Dendritic cell treated with granulocyte-macrophage colony-stimulating factor and Interleukin-4, amounts not matched to agents 40 ng/mL and 50 ng/mL, for 4 days (primary cell): Measurements from ENCODE around the gene CA5A.
A peak's percentile ranks its signal among the peaks of the same experiment; 100 is the strongest.
"Not testable (repeated sequence)": the region's sequence is repeated elsewhere in the genome, so short reads cannot be mapped to it uniquely, and the experiment has no call there.

Experiments
- H3K27ac Mint-ChIP-seq: one replicate; pipeline ENCODE4 v1.8.0; 2022; ENCODE audit warnings: mild to moderate bottlenecking, mixed read lengths
- H3K27me3 Mint-ChIP-seq: one replicate; pipeline ENCODE4 v1.8.0; 2022; ENCODE audit warnings: mild to moderate bottlenecking, mixed read lengths
- H3K36me3 Mint-ChIP-seq: one replicate; pipeline ENCODE4 v1.8.0; 2022; ENCODE audit warnings: low read depth, mixed read lengths
- H3K4me1 Mint-ChIP-seq: one replicate; pipeline ENCODE4 v1.8.0; 2022; ENCODE audit warnings: low read depth, mixed read lengths
- H3K4me3 Mint-ChIP-seq: one replicate; pipeline ENCODE4 v1.8.0; 2022; ENCODE audit warnings: mild to moderate bottlenecking, moderate library complexity, mixed read lengths
- H3K9me3 Mint-ChIP-seq: one replicate; pipeline ENCODE4 v1.8.0; 2022; ENCODE audit warnings: mixed read lengths
- intact Hi-C: fragments of 100-400 bp; cut with micrococcal nuclease; formaldehyde crosslinking; loops from one replicate; pipeline ENCODE4 v1.15.0; 2022

CA5A gene

DNA sequence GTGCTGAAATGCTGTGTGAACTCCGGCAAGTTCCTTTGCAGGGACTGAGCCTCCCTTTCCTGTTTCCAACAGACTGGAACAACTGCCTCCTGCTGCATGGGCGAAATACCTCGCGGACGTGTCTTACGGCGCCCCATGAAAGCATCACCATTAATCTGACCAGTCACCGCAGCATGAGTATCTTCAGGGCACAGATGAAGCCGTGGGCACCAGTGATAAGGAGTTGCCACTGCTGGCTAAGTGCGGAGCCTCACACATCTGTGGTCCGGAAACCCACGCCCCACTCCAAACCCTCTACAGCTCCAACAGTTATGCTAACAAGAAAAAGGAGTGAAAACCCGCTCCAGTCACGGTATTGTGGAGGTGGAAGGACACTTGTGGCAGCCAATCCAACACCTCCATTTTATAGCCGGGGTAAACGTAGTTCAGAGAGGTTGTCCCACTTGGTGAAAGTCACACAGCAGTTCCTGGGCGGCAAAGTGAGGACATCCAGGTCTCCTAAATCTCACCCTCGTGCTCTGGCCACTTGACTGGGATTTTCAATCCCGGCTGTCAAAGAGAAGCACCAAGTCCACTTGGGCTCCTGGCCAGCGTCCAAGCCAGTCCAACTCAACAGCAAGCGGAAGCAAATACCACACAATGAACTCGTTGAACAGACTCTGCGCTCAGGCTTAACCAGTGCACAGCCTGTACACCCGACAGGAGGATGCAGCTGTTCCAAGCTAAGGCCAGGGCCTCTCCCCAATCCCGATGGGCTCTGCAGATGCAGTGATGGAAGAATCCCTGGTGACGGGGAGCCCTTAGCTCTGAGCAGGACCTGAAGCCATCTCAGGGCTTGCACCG lies 78.0 kb downstream of the CA5A start:
- not testable (repeated sequence) for H3K36me3 Mint-ChIP-seq, H3K27me3 Mint-ChIP-seq, H3K9me3 Mint-ChIP-seq, H3K4me3 Mint-ChIP-seq
- Mint-ChIP-seq H3K27ac (peak overlapping the region; percentile 84), H3K4me1 (peaks cover 74% of the 10 kb centered on the region)
- intact Hi-C loops: loop anchor here (10.0 kb wide), 1 partner anchor 46 kb away; no protein-coding TSS in a partner anchor

DNA sequence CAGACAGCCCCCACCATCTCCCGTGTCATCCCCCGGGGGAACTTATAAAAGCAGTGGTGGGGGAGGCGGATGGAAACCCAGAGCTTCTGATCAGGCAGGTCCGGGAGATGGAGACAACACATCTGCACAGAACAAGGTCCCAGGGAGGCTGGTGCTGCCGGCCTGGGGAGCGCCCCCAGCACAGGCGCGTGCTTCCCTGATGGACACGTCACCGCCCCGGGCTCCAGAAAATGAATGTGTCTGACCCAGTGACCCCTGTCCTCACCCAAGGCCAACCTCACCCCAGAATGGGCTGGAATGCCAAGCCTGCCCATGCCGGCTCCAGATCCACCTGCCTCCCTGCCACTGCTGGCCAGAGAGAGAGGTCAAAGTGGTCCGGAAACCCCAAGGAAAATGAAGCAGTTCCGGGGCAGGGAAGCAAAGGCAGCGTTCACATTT lies 79.5 kb downstream of the CA5A start:
- Mint-ChIP-seq H3K36me3 (peaks cover 6% of the 10 kb centered on the region), H3K4me3 (peak overlapping the region; percentile 59), H3K4me1 (peaks cover 76% of the 10 kb centered on the region), H3K27ac (peak overlapping the region; percentile 84), H3K27me3 (peaks cover 4% of the 10 kb centered on the region), H3K9me3 (no peaks in the 10 kb centered on the region)
- intact Hi-C loops: loop anchor here (10.0 kb wide), 1 partner anchor 48 kb away; no protein-coding TSS in a partner anchor

DNA sequence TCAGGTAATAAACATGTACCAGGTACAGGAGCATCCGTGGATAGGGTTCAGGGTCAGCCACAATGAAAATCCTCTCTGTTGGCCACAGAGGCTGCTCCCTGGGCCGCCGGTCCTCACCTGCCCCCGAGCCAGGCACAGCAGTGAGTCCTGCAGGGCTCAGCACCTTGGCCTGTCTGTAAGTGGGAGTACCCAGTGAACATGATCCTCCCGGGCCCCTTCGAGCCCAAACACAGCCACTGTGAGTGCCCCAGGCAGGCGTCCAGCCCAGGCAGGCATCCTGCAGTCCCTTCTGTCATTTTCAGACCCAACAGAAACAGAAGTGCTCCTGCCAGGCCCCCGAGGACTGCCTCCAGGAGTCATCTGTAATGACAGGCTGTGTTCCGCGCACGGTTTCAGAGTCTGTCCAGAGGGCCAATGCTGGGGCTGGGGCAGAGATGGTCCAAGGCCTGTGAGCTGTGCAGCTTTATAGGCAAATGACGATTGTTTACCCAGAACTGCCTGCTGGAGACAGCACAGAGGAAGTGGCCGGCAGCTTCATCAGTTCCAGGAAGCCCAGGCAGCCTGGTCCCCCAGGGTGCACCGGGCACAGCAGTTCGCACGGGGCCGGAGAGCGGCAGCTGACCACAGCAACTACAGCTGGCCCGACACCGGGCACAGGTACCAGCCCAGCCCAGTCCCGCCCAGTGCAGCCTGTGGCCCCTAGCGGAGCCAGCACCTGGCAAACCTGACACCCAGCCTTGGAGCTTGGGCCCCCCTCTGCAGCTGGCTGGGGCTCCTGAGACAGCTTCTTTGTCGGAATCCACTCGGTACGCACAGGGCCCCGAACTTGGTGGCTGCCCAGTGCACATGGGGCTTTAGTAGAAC lies 80.2 kb downstream of the CA5A start:
- H3K4me1 Mint-ChIP-seq: peaks cover 72% of the 10 kb centered on the region
- H3K9me3 Mint-ChIP-seq: no peaks in the 10 kb centered on the region
- peak overlapping the region; percentile 59 for H3K4me3 Mint-ChIP-seq
- peak overlapping the region; percentile 84 for H3K27ac Mint-ChIP-seq
- H3K36me3 Mint-ChIP-seq: peaks cover 14% of the 10 kb centered on the region
- intact Hi-C loops: loop anchor here (10.0 kb wide), 1 partner anchor 49 kb away; no protein-coding TSS in a partner anchor
- peaks cover 6% of the 10 kb centered on the region for H3K27me3 Mint-ChIP-seq

DNA sequence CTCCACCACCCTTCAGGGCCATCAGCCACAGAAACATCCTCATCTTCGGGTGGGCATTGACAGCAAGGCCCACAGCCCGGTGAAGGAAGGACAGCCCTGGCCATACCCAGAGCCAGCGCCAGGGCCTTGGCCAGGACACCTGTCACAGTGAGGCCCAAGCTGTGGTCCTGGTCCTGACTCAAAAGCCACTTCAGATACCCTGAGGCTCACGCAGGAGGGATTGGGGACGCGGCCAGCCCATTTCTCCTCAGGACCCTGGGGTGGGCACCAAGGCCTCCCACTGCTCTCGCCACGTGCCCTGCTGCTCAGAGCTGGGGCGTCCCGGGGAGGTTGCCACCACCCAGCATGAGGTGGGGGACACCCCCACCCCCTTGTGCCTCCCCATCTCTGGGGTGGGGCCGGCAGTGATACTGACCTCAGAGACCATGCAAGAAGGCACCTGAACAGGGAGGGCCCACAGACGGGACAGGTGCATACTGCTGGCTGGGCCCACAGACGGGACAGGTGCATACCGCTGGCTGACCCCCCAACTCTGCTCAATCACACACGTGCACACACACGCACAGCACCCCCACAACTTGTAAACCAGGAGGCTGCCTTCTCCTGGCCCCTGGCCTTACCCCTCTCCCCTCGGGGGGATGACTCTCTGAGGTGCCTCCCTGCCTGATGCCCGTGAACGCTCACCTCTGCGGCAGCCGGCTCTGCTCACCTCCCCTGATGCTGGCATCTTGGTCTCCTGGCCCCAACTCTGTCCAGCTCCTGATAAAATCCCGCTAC lies 81.2 kb downstream of the CA5A start:
- Mint-ChIP-seq H3K9me3 (no peaks in the 10 kb centered on the region), H3K4me3 (no peak overlapping the region), H3K36me3 (peaks cover 13% of the 10 kb centered on the region), H3K27ac (peak overlapping the region; percentile 84), H3K4me1 (peaks cover 63% of the 10 kb centered on the region), H3K27me3 (peaks cover 10% of the 10 kb centered on the region)
- intact Hi-C loops: loop anchor here (5.0 to 10.0 kb wide), 2 partner anchors 50 to 78 kb away; no protein-coding TSS in a partner anchor

DNA sequence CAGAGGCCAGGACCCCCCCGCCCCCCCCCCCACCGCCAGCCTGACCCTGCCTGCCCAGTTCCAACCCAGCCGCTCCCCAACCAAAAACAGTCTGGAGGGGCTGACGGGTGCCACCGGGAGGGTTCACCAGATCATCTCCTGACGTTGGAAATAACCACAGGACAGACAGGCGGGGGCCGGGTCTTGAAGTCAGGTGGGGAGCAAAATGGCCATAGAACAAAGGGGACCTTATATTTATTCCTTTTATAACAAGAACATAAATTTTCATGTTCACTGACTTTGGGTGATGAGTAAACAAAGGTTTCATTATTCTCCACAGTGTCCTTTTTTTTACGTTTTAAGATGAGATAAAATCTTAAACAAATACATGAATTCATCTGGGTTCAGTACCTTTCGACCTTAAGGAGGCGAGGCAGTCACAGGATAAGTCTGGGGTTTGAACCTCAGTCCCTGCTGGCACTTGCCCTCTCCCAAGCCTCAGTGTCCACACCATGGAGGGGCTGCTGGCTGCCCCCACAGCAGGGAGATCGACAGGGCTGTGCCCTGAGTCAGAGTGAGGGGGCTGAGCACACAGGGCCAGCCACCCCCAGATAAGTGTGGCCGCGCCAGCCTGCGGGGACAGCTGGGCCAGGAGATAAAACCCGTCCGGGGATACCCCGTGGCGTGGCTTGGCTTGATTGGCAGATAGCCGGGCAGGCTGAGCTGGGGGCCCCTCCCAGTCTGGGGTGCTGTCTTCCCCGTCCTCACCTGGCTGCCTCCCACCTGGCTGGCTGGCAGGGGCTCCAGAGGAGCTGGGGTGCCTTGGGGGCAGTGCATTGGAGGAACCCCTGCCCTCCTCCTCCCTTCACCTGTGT lies 82.0 kb downstream of the CA5A start:
- Mint-ChIP-seq H3K27ac (peak overlapping the region; percentile 84), H3K9me3 (no peaks in the 10 kb centered on the region), H3K4me1 (peaks cover 63% of the 10 kb centered on the region), H3K4me3 (no peak overlapping the region), H3K27me3 (peaks cover 10% of the 10 kb centered on the region), H3K36me3 (peaks cover 17% of the 10 kb centered on the region)
- intact Hi-C loops: loop anchor here (5.0 to 10.0 kb wide), 2 partner anchors 51 to 77 kb away; no protein-coding TSS in a partner anchor

DNA sequence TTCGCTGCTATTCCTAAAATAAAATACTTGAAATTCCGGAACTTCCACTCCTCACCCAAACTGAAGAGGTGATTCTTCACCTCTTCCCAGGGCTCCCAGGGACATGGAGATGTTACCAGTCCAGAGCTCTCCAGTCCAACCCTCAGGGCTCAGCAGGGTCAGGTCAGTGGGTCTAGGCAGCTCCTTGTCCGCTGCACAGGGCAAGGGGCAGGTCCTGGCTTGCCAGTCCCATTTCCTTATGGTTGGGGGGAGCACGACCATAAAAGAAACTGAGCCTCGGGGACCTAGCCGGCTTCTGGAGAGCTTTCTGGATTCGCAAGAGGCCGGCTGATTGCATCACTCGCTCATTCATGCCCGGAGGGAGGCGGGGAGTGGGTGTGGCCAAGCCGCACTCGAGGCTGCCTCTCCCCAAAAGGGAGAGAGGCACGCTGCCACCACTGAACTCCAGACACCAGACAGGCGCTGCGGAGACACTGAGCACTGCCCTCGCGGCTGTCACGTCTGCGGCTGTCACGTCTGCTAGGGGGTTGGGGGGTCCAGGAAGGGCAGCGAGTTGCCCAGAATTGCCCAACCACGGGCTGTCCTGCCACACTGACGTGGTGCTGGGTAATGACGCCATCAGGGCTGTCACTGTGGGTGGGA lies 82.8 kb downstream of the CA5A start:
- Mint-ChIP-seq H3K27ac (peak overlapping the region; percentile 74), H3K4me3 (peak overlapping the region; percentile 54), H3K27me3 (peaks cover 10% of the 10 kb centered on the region), H3K36me3 (peaks cover 25% of the 10 kb centered on the region), H3K9me3 (no peaks in the 10 kb centered on the region), H3K4me1 (peaks cover 63% of the 10 kb centered on the region)
- intact Hi-C loops: loop anchor here (1.0 to 10.0 kb wide), 3 partner anchors 18 to 76 kb away; no protein-coding TSS in a partner anchor

DNA sequence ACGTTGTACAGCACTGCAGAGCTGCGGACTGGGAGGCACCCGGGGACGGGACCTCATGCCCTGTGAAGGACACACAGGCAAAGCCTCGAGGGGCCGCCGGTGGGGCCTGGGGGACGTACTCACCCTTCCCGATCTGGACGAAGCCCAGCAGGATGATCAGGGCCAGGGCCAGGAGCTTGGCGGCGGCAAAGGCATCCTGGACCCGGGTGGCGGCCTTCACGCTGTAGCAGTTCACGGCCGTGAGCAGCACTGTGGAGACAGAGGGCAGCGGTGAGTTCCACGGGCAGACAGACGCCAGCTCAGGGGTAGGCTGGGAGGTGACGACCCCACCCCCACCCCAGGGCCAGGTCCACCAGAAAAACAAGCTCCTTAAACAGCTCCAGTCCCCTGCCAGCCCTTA lies 84.7 kb downstream of the CA5A start:
- Mint-ChIP-seq H3K27me3 (peaks cover 10% of the 10 kb centered on the region), H3K27ac (no peak overlapping the region), H3K36me3 (peaks cover 42% of the 10 kb centered on the region), H3K4me1 (peaks cover 45% of the 10 kb centered on the region), H3K9me3 (no peaks in the 10 kb centered on the region), H3K4me3 (no peak overlapping the region)
- intact Hi-C loops: loop anchor here (5.0 to 10.0 kb wide), 2 partner anchors 53 to 74 kb away; no protein-coding TSS in a partner anchor

DNA sequence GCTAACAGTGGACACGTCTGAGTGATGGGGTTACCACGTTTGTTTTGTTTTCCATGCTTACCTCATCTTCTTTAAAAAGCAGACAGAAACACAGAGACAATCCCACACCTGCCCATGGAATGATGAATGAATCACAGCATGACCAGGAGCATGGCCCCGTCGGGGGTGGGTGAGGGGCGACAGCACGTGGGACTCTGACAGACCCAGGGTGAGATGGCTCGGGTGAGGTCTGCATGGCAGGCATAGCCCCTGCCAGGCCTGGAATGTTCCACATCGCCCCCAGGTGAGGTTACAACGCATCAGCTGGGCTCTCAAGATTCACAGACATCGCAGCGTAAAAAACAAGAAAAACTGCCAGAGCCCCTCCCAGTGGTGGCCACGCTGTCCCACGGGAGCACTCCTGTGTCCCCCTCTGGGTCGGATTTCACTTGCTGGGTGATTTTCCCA lies 85.2 kb downstream of the CA5A start:
- Mint-ChIP-seq H3K9me3 (no peaks in the 10 kb centered on the region), H3K27ac (no peak overlapping the region), H3K4me3 (no peak overlapping the region), H3K36me3 (peaks cover 42% of the 10 kb centered on the region), H3K4me1 (peaks cover 40% of the 10 kb centered on the region), H3K27me3 (peaks cover 10% of the 10 kb centered on the region)
- intact Hi-C loops: loop anchor here (5.0 to 10.0 kb wide), 2 partner anchors 54 to 74 kb away; no protein-coding TSS in a partner anchor

DNA sequence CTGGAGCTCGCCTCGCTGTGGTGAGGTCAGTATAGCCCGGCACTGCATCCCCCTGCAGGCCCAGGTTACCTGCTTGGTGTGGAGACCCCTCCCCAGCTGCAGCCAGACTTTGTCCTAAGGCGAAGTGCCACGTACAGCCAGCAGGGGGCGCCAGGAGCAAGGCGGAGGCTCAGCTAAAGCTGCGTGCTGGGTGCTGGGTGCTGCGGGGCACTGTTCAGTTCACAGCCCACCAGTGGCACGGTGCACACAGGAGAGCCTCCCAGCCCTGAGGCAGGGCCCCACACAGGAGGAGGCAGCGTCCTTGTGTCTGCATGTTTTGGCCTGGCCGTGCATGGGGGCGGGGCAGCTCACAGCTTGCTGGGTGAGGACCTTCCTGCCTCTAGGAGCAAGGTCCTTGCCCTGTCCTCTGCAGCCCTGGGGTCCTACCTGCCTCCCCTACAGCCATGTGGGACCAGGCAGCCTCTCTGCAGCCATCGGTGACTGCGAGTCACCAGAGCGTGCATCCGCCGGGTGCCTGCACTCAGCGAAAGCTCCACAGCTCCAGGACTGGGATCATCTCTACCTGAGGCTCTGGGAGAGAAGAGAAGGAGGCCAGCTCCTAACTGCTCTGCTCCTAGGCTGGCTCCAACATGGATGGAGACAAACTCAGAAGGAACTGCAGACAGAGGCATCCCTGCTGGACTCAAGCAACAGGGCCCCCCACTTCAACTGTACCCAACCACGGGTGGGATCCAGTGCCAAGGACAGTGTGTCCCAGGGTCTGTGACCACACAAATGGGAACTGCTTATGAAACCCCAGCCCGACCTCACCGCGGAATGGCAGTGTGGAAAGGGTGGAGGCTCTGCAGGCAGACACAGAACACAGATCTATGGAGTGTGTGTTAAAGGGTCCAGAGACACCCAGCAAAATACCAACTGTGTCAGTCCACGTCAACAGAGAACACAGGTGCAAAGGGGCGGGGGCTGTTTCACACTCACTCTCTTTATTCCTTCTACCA lies 86.0 kb downstream of the CA5A start:
- Mint-ChIP-seq H3K36me3 (peaks cover 42% of the 10 kb centered on the region), H3K27ac (no peak overlapping the region), H3K4me3 (no peak overlapping the region), H3K27me3 (peaks cover 10% of the 10 kb centered on the region), H3K9me3 (no peaks in the 10 kb centered on the region), H3K4me1 (peaks cover 32% of the 10 kb centered on the region)
- intact Hi-C loops: loop anchor here (5.0 to 10.0 kb wide), 2 partner anchors 54 to 73 kb away; no protein-coding TSS in a partner anchor

DNA sequence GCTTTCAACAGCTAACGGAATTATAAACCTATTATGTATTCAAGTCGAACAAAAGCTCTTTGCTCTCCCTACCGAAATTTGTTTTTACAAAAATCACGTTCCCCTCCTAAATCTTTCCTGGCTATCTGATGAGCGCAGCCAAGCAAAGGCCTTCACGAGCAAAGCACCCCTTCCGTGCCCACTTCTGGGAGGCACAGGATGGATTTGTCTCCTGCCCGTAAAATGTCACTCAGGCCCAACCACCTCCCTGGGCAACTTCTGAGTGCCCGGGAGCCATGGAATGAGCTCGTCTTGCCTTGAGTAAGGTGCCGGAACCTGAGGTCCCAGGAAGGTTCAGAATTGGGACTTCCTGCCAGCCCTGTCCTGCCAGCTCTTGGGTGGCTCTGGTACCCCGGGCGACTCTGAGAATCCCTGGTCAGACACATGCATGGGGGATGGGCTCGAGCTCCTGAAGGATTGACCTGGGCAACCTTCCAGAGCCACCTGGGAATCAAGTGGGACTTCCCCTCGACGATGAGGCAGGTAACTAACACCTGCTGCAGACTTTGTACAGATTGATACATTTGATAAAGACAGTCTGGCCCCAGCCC lies 86.8 kb downstream of the CA5A start:
- Mint-ChIP-seq H3K27me3 (peaks cover 10% of the 10 kb centered on the region), H3K4me3 (no peak overlapping the region), H3K27ac (no peak overlapping the region), H3K4me1 (peaks cover 24% of the 10 kb centered on the region), H3K9me3 (no peaks in the 10 kb centered on the region), H3K36me3 (peaks cover 47% of the 10 kb centered on the region)
- intact Hi-C loops: loop anchor here (5.0 to 10.0 kb wide), 2 partner anchors 55 to 72 kb away; no protein-coding TSS in a partner anchor
